ENCODE data around the gene GOSR2. TPM values are rescaled to one million over a fixed set of nuclear protein-coding genes. Genes with fewer than 3 reads are reported as not detected.

The GOSR2 gene
- polyA plus RNA-seq, 1 donor (not counting 4 experiments of a cell fraction or from before 2014, with no cell fraction given): 48.6 TPM

DNA sequence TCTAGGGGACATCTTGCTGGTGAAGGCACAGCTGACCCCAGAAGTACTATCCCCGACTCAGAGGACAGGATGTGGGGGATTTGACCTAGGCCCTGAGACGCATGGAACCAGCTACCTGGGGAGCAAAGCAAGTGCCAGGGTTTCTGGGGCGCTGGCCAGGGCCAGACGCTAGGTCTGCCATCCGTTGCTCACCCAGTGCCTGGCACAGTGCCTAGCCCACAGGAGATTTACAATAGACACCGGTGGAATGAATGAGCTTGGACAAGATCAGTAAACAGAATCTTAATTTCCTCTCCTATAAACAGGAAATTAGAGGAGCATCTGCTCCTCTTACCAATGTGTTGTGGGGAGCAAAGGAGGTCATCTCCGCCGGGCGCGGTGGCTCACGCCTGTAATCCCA, 51.1 kb downstream of the GOSR2 start:
- Histone ChIP-seq H3K9ac (ENCODE audit: control insufficient read depth, extremely low read depth, insufficient read depth, low read length) (no peak overlapping the region), H3K4me2 (ENCODE audit: control insufficient read depth, extremely low read depth, insufficient read depth, low read depth, low read length) (no peak overlapping the region), H3K9me3 (ENCODE audit: control insufficient read depth, low read depth, low read length) (no peaks in the 10 kb centered on the region), H4K20me1 (ENCODE audit: control insufficient read depth, extremely low read depth, insufficient read depth, low read length) (peaks cover 3% of the 10 kb centered on the region), H3K27ac (ENCODE audit: control insufficient read depth, insufficient read depth, low read length) (no peak overlapping the region), H3K9me1 (ENCODE audit: control insufficient read depth, extremely low read depth, insufficient read depth, low read length) (no peaks in the 10 kb centered on the region), H3K79me2 (ENCODE audit: control insufficient read depth, insufficient read depth, low read length) (no peaks in the 10 kb centered on the region), H3K4me1 (ENCODE audit: control insufficient read depth, extremely low read depth, insufficient read depth, low read length) (no peaks in the 10 kb centered on the region), H3K4me3 (ENCODE audit: control insufficient read depth in 2 of 3, extremely low read depth in 1 of 3, insufficient read depth in 2 of 3, low read depth in 1 of 3, low read length in 3 of 3) (no peak overlapping the region), H3K36me3 (ENCODE audit: control insufficient read depth in 2 of 2, extremely low read depth in 1 of 2, insufficient read depth in 2 of 2, low read length in 2 of 2) (no peaks in the 10 kb centered on the region), H2AFZ (ENCODE audit: control insufficient read depth, low read length) (no peak overlapping the region), H3K27me3 (ENCODE audit: control insufficient read depth, extremely low read depth, insufficient read depth, low read length) (peaks cover 60% of the 10 kb centered on the region)
- no peak for FAIRE-seq
- TF ChIP-seq, protein P1, sequence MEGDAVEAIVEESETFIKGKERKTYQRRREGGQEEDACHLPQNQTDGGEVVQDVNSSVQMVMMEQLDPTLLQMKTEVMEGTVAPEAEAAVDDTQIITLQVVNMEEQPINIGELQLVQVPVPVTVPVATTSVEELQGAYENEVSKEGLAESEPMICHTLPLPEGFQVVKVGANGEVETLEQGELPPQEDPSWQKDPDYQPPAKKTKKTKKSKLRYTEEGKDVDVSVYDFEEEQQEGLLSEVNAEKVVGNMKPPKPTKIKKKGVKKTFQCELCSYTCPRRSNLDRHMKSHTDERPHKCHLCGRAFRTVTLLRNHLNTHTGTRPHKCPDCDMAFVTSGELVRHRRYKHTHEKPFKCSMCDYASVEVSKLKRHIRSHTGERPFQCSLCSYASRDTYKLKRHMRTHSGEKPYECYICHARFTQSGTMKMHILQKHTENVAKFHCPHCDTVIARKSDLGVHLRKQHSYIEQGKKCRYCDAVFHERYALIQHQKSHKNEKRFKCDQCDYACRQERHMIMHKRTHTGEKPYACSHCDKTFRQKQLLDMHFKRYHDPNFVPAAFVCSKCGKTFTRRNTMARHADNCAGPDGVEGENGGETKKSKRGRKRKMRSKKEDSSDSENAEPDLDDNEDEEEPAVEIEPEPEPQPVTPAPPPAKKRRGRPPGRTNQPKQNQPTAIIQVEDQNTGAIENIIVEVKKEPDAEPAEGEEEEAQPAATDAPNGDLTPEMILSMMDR (optimal IDR thresholded peaks at IDR 0.05 in 1 of 3, IDR thresholded peaks at IDR 0.05 in 1 of 3, conservative IDR thresholded peaks at IDR 0.05 in 1 of 3; ENCODE audit: extremely low read depth in 1 of 3, insufficient read depth in 2 of 3, low read length in 3 of 3): no peak
- no peak for TF ChIP-seq EZH2 (IDR thresholded peaks at IDR 0.05; ENCODE audit: low read length)
- DNase-seq (ENCODE audit: low read depth, low spot score): no peak
- dilution Hi-C loops (cut with MboI; ENCODE audit: extremely low pct_ligation_motif_present, low sequenced_read_pairs): no loop called here

DNA sequence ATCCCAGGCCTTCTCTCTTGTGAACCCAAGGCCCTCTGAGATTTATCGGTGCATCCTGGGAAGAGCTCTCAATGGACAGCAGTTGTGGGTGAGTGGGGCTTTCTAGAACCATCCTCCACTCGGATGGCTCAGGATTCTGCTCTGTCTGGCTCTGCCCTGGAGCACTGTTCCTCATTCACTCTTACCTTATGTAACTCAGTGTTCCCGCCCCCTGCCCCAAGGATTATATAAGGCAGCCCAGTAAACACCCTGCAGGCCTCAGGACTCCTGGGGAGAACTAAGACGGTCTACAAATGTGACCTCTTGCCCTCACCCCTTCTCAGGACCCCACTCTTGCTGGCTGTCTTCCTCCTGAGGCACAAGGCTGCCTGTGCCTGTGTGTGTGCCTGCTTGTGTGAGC, 52.3 kb downstream of the GOSR2 start:
- dilution Hi-C loops (cut with MboI; ENCODE audit: extremely low pct_ligation_motif_present, low sequenced_read_pairs): no loop called here
- Histone ChIP-seq H3K4me3 (ENCODE audit: control insufficient read depth in 2 of 3, extremely low read depth in 1 of 3, insufficient read depth in 2 of 3, low read depth in 1 of 3, low read length in 3 of 3) (no peak overlapping the region), H4K20me1 (ENCODE audit: control insufficient read depth, extremely low read depth, insufficient read depth, low read length) (peaks cover 3% of the 10 kb centered on the region), H3K4me1 (ENCODE audit: control insufficient read depth, extremely low read depth, insufficient read depth, low read length) (no peaks in the 10 kb centered on the region), H3K27ac (ENCODE audit: control insufficient read depth, insufficient read depth, low read length) (no peak overlapping the region), H3K4me2 (ENCODE audit: control insufficient read depth, extremely low read depth, insufficient read depth, low read depth, low read length) (no peak overlapping the region), H3K9ac (ENCODE audit: control insufficient read depth, extremely low read depth, insufficient read depth, low read length) (no peak overlapping the region), H2AFZ (ENCODE audit: control insufficient read depth, low read length) (no peak overlapping the region), H3K9me1 (ENCODE audit: control insufficient read depth, extremely low read depth, insufficient read depth, low read length) (no peaks in the 10 kb centered on the region), H3K36me3 (ENCODE audit: control insufficient read depth in 2 of 2, extremely low read depth in 1 of 2, insufficient read depth in 2 of 2, low read length in 2 of 2) (no peaks in the 10 kb centered on the region), H3K79me2 (ENCODE audit: control insufficient read depth, insufficient read depth, low read length) (no peaks in the 10 kb centered on the region), H3K9me3 (ENCODE audit: control insufficient read depth, low read depth, low read length) (no peaks in the 10 kb centered on the region), H3K27me3 (ENCODE audit: control insufficient read depth, extremely low read depth, insufficient read depth, low read length) (peaks cover 65% of the 10 kb centered on the region)
- TF ChIP-seq, protein P1 (optimal IDR thresholded peaks at IDR 0.05 in 1 of 3, IDR thresholded peaks at IDR 0.05 in 1 of 3, conservative IDR thresholded peaks at IDR 0.05 in 1 of 3; ENCODE audit: extremely low read depth in 1 of 3, insufficient read depth in 2 of 3, low read length in 3 of 3): no peak
- no peak for TF ChIP-seq EZH2 (IDR thresholded peaks at IDR 0.05; ENCODE audit: low read length)
- DNase-seq (ENCODE audit: low read depth, low spot score): no peak
- no peak for FAIRE-seq

Data from keratinocyte (primary cell).